HG02852 (cell line): ENCODE results near the gene SLIT1.
"Not testable (repeated sequence)": the region's sequence is repeated elsewhere in the genome, so short reads cannot be mapped to it uniquely, and the experiment has no call there.

ENCODE experiments used
- ATAC-seq: cut with Tn5 transposase; IDR thresholded peaks from one replicate; pipeline ENCODE4 v1.9.1; 2021; ENCODE audit warnings: mild to moderate bottlenecking, moderate library complexity; ENCODE audit not compliant: unreplicated experiment

SLIT1 gene

GRCh38 chr10:97087296-97087695 is 98.5 kb downstream of the SLIT1 start:
- no peak for ATAC-seq

DNA sequence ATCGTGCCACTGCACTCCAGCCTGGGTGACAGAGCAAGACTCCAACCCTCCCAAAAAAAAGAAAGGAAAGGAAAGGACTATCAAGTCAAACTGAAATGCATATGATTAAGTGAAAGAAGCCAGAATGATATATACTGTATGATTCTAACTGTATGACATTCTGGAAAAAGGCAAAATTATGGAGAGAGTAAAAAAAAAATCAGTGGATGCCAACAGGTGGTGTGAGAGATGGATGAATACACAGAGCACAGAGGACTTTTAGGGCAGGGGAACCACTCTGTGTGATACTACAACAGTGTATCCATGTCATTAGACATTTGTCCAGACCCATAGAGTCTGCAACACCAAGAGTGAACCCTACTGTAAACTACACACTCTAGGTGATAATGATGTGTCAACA is 99.2 kb downstream of the SLIT1 start:
- ATAC-seq = no peak

DNA sequence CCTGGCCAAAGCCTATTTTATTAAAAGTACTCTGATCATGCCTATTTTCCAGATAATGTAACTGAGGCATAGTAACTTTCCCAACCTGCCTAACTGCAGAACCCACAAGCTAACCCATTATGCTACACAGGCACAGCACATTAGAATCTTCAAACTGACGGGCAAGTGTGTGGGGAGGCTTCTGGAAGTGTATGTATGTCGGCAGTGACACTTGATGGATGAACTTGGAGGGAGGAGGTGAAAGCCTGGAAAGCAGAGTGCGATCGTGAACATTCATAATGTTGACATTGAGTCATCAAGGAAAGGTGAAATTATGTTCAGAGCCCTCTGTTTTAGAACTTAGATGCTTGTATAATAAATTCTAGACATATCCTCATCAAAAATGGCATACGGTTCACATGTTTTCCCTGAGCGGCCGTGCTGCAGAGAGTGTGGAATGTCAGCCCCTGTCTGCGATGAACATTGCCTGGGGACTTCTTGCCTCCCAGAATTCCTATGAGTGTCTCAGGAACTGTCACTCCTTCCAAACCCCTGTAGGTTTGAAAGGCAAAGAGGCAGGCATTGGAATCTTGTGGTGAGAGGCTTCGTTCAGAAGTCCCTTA is 102.4 kb downstream of the SLIT1 start:
- ATAC-seq = no peak

DNA sequence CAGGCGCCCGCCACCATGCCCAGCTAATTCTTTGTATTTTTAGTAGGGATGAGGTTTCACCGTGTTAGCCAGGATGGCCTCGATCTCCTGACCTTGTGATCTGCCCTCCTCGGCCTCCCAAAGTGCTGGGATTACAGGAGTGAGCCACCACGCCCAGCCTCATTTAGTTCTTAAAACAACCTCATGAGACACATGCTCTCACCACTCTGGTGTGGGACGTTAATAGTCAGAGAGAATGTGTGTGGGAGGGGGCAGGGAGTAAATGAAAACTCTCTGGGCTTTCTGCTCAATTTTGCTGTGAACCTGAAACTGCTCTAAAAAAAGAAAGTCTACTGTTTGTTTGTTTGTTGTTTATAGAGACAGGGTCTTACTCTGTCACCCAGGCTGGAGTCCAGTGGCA is 103.2 kb downstream of the SLIT1 start:
- ATAC-seq = not testable (repeated sequence)

DNA sequence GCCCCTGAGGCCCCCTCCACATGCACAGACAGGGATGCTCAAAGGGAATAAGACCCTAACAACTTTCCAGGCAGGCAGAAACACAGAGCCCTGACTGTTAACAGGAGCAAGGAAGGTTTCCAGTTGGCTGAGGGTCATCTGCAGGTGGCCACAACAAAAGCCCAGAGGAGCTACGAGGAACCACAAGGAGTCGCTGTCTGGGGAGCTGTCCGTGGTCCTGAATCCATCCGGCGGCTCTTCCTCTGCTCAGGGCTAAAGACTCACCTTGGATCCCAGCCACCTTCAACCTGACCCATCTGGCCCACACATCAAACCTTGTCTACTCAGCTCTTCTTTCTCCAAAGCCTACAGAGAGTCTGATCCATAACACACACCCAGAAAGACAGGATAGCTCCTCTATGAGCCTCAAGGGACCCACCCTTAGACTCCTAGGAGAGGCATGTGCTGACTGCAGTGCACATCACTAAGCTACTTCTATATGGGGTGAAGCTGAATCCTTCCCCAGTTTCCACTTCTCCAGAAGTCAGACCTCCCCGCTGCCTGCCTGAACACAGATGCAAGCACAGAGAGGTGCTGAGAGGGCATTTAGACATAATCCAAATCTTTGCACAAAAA is 104.0 kb downstream of the SLIT1 start:
- ATAC-seq = no peak

- ATAC-seq = no peak
Measured at GRCh38 chr10:97080051-97080776, 105.5 kb downstream of the SLIT1 start.

- ATAC-seq = no peak
Measured at GRCh38 chr10:97079448-97079847, 106.3 kb downstream of the SLIT1 start.

DNA sequence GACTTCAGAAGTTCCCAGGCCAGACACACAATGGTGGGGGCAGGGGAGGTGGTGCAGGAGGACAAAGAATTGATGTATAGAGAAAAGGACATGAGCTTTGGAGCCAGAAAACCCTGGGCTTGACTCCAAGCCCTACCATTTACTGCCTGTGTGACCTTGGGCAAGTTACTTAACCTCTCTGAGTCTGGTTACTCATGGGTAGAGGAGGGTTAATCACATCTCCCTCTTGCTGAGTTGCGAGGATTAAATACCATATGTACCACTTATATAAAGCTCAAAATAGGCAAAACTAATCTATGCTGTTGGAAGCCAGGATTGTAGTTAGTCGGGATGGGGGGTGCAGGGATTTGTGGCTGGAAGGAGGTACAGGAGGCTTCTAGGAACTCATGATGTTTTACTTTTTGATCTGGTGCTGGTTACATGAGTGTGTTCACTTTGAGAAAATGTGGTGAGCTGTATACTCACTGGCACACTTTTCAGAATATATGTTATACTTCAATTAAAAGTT is 106.8 kb downstream of the SLIT1 start:
- ATAC-seq = no peak

- ATAC-seq = no peak
Measured at GRCh38 chr10:97078261-97078937, 107.4 kb downstream of the SLIT1 start.

DNA sequence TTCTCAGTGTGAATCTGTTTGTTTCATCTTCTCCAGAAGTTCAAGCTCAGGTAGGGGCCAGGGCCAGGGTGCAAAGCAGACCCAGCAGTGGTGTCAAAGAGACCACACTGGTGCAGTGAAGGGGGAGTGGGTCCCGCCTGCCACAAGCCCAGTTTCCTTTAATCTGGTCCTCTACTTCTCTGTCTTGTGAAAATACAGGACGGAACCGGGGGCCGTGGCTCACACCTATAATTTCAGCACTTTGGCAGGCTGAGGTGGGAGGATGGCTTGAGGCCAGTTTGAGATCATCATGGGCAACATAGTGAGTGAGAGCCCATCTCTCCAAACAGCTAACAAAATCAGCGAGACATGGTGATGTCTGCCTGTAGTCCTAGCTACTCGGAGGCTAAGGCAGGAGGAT is 109.0 kb downstream of the SLIT1 start:
- ATAC-seq = no peak

- ATAC-seq = no peak
Measured at GRCh38 chr10:97075961-97076525, 109.7 kb downstream of the SLIT1 start.

- no peak for ATAC-seq
Measured at GRCh38 chr10:97075421-97075820, 110.3 kb downstream of the SLIT1 start.

DNA sequence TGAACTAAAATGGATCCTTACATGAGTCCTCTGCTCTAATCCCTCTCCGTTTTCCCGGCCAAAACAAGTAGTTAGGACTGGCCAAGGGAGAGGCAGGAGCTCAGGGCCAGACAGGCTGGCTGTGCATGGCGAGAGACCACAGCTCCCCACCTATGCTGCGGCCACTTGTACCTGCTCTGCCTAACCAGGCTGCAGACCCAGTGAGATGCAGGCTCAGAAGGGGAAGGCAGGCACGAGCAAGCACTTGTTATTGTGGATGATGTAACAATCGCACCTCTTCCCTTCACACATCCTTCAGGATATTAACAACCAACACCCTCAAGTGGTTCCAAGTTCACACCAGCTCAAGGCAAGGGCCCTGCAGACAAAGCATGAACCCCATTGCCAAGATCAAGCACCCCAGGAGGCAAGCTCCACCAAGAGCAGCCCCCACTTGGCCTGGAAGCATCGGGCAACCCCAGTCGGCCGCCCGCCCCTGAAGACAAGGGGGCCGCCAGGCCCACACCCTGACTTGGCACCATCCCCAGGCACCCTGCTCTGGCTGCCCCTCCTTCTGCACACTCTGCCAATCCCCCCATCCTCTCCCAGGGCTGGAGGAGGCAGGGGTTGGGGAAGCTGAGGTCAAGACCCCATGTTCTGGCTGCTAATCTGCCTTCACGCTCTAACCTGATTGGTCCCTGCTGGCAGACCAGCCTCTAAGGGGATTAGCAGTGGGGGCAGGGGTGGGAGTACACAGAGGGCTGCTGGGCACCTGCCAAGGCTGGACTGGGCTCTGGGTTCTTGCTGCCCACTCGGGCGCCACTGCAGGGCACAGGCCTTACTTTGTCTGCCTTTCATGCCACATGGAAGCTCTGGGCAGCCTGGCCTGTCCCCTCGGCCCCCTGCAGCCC is 111.3 kb downstream of the SLIT1 start:
- no peak for ATAC-seq

- no peak for ATAC-seq
Measured at GRCh38 chr10:97072851-97073665, 112.7 kb downstream of the SLIT1 start.

GRCh38 chr10:97071496-97071895 is 114.3 kb downstream of the SLIT1 start:
- no peak for ATAC-seq

DNA sequence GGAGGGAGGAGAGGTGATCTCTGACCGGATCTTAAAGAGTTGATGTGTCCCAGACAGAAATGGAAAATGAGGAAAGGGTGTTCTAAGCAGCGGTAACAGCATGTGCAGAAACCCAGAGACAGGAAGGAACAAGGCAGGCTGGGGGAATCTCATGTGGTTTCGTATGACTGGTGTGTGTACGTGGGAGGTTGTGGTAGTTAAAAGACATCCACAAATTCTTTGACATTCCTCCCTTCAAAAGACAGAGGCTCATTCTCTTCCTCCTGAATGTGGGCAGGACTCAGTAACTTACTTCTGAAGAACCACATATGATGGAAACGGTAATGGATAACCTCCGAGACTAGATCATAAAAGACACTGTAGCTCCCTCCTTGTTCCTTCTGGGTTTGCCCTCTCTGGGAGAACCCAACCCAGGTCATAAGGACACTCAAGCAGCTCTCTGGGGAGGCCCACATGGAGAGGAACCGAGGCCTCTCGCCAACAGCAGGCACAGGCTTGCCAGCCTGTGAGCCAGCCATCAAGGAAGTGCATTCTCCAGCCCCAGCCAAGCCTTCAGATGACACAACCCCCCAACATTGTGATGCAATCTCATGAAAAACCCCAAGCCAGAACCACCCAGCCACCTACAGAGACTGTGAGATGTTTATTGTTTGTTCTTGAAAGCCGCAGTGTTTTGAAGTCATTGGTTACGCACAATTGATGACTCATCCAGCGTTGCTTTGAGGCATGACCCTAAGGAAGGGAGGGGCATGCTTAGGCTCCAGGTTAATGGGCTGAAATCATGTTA is 116.0 kb downstream of the SLIT1 start:
- ATAC-seq = no peak

DNA sequence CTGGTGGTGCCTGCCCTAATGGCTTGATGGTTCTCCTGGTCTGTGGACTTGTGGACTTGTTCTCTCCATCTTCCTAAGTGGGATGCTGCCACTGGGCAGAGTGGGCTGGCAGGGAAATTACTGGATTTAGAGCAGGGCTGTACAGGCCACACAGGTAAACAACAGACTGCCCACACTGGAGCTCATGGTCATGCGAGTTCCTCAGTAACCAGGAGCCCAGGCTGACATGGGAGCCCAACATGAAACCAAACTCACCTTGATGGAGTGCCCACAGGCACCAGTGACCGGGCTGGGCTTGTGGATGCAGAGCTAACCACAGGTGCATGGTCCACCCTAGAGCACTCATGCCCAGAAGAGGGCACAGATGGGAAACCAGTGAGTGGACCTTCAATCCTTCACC is 116.7 kb downstream of the SLIT1 start:
- ATAC-seq = no peak

GRCh38 chr10:97067716-97068391 is 117.9 kb downstream of the SLIT1 start:
- ATAC-seq = no peak
